NCI-H748 (cell line): ENCODE data around the gene TRIM50.
"Not testable (repeated sequence)": the region's sequence is repeated elsewhere in the genome, so short reads cannot be mapped to it uniquely, and the experiment has no call there.

Experiments used
- DNase-seq: peaks from one replicate; lab custom pipeline; 2025; ENCODE audit not compliant: unreplicated experiment; lab: John Stamatoyannopoulos, UW

TRIM50 gene

DNA sequence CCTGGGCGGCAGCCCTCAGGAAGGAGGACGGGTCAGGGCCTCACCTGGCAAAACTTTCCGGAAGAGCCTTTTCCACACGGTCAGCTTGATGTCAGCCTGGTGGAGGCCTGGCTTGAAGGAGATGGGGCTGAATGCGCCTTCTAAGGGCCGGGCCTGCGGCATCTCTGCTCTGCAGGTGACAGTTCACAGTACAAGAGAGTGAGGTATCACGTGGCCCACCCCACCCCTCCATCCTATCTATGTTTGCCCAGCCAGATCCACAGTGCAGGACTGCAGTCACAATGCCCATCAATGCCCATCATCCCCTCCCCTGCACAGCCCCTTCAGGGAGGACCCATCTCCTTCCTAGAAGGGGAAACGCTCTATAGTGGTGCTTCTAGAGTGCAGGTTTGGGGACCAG, 11.4 kb downstream of the TRIM50 start:
- DNase-seq: no peak

DNA sequence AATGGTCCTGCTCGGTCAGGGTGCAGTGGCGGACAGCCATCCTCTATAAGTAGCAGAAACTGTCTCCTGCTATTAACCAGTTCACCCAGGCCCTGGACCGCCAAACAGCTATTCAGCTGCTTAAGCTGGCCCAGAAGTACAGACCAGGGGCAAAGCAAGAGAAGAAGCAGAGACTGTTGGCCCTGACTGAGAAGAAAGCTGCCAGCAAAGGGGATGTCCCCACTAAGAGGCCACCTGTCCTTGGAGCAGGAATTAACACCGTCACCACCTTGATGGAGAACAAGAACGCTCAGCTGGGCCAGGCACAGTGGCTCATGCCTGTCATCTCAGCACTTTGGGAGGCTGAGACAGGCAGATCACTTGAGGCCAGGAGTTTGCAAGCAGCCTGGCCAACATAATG, 13.6 kb downstream of the TRIM50 start:
- no peak for DNase-seq

DNA sequence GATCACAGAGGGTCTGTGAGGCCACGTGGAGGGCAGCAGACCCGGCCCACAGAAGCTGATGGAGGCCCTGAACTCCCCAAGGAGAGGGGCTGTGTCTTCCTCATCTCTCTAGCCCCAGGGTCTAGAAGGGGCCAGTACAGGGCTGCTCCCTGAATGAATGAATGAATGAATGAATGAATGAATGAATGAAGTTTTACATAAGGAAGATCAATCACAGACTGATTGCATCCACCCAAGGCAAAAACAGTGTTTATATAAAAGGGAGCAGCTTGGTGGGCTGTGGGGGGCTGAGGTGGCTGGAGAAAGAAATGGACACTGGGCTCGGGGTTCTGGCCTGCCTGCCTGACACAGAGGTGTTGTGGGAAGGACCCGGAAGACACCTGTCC, 14.4 kb downstream of the TRIM50 start:
- no peak for DNase-seq

- DNase-seq: no peak
Observed at GRCh38 chr7:73312831-73313520, 14.9 kb downstream of the TRIM50 start.

GRCh38 chr7:73311421-73311820, 16.5 kb downstream of the TRIM50 start:
- DNase-seq: not testable (repeated sequence)

GRCh38 chr7:73308665-73309214, 19.1 kb downstream of the TRIM50 start, which contains the start of gene NSUN5:
Gene NSUN5 (minus strand): TSS chr7:73308826. CDS start chr7:73308790, 36 bp downstream.
- DNase-seq: peak; percentile 77

DNA sequence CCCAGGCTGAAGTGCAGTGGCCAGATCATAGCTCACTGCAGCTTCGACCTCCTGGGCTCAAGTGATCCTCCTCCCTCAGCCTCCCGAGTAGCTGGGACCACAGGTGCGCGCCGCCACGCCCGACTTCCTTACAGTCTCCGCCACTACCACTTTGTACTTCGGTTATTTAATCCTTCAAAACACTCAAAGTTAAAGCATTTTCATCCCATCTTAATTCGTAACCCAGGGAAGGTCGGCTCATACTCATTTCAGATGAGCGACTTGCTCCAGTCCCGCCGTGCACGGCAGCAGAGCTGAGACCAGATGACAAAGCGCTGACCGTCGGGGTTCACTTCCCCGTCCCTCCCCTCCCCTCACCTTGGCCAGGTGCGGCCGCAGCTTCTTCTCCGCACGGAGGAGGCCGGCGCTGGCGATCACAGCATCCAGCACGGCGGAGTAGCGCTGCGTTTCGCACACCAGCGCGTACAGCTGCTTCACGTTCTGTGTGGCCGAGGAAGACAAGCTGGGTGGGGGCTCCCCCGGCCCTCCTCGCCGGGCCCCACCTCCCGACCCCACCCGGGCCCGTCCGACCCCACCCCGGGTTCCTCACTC, 19.7 kb downstream of the TRIM50 start:
- DNase-seq: peak; percentile 39

DNA sequence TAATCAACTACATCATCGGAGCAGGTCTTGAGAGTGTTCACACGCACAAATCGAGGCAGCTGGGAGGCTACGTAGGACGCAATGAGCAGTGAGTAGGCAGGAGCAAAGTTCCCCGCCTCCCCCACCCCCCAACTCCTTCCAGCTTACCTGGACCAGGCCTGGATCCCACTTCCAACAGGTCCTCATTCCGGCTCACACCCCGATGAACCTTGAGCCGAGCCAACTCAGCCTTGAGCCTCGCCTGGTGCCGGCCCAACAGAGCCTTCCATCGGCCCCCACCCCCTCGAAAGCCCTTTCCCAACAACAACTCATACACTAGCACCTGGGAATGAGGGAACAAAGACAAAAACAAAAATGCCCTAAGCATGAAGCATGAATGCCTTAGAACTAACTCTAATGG, 20.4 kb downstream of the TRIM50 start:
- no peak for DNase-seq

DNA sequence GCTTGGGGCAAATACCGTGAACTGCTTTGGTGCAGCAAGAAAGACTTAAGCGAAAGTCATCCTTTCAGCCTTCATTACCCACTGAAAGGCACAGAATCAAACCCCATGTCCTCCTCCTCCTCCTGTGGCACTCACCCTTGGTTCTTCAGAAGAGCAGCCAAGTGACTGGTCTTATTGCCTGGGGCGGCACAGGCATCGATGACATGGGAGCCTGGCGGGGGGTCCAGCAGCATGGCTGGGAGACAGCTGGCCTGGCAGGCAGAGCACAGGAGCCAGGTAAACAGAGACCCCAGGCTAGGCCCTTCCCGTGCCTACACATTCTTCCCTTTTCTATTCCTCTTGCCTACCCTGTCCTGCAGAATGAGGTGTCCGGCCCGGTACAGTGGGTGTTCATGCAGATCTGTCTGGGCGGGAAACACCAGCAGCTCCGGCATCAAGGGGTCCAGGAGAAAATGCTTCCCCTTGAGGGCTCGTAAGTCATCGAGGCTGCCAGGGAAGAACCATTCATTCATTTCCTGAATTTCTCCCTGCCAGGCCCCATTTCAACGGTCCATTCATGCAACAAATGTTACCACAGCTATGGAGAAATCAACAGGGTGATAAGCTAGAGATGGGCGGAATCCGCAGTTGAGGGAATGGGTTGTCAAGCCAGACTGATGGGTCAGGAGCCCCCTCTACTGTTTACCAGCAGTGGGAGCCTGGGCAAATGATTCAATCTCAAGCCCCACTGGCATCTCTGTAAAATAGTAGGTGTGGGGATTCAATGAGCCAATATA, 23.1 kb downstream of the TRIM50 start:
- DNase-seq: not testable (repeated sequence)

DNA sequence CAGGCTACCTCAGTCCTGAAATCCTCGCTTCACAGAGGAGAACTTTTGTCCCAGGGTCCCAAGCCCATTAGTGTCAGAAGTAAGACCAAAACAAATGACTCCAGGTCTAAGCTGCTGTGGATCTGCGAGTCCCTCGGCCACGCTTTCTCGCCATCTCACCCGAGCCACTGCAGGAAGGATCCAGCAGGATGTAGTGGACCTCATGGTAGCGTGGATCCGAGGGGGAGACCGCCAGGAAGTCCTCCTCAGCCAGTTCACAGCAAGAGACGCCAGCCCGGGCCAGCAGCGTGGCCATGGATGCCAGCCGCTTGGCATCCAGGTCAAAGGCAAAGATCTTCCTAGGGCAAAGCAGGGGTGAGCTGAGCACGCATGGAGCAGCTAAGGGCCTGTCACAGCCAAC, 23.8 kb downstream of the TRIM50 start:
- no peak for DNase-seq

DNA sequence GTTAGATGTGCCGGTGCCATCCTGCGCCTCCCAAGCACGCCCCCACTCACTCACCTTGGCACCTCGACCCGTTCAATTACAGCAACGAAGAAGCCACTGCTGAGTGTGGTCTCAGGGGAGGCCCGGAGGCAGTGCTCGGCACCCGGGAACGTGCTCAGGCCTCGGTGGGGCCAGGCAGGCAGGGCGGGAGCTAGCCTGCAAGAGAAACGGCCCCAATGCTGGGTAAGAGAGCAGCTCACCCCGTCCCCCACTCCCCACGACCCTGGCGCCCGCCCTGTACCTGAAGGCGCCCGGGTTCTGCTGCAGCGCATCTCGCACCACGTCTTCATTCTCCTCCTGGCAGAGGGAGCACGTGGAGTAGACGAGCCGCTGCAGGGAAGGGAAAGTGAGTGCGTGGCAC, 24.3 kb downstream of the TRIM50 start:
- DNase-seq: no peak

DNA sequence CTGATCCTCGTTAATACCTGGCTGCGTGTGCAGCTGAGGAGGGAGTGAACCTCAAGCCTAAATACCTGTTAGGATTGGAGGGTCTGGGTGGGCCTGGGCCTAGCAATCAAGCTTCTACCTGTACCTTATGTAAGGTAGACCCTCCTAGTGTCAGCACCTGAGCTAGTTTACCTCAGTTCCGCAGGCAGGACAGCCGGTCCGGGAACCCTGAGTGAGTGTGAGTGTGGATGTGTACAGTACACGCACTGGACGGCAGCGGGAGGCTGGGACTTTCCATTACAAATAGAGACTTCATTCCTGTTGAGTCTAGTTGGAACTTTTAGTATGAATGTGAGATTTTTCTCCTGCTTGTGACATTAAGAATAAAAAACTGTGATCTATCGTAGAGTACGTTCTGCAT, 25.0 kb downstream of the TRIM50 start:
- DNase-seq: not testable (repeated sequence)

GRCh38 chr7:73301108-73301507, 26.8 kb downstream of the TRIM50 start:
- not testable (repeated sequence) for DNase-seq

- not testable (repeated sequence) for DNase-seq
Observed at GRCh38 chr7:73299812-73300211, 28.1 kb downstream of the TRIM50 start.

GRCh38 chr7:73297706-73298105, 30.2 kb downstream of the TRIM50 start:
- not testable (repeated sequence) for DNase-seq

DNA sequence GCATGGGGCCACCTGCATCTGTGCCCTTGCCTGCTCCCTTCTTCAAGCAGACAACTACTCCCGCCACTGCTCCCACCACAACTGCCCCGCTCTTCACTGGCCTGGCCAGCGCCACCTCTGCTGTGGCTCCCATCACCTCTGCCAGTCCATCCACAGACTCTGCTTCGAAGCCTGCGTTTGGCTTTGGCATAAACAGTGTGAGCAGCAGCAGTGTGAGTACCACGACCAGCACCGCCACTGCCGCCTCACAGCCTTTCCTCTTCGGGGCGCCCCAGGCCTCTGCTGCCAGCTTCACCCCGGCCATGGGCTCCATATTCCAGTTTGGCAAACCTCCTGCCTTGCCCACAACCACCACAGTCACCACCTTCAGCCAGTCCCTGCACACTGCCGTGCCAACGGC, 30.6 kb downstream of the TRIM50 start:
- not testable (repeated sequence) for DNase-seq

DNA sequence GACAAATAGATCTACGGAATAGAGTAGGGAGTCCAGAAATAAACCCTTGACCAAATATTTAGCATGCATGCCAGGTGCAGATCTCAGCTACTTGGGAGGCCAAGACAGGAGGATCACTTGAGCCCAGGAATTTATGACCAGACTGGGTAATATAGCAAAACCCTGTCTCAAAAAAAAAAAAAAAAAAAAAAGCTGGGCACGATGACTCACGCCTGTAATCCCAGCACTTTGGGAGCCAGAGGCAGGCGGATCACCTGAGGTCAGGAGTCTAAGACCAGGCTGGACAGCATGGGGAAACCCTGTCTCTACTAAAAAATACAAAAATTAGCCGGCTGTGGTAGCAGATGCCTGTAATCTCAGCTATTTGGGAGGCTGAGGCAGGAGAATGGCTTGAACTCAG, 50.7 kb downstream of the TRIM50 start:
- DNase-seq: not testable (repeated sequence)

DNA sequence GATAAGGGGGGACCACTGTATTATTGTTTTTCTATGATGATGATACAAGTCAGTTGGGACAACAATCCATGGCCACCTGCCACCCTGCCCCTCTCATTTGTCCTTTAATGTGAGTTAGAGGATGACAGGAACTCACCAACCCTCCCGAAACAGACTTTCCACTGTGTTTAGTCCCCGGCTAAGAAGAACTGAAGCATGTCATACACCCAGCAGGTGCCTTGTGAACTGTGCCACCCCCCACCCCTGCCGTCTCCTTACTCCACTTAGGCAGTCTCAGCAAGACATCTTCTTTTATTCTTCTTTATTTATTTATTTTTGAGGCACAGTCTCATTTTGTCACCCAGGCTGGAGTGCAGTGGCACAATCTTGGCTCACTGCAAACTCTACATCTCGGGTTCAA, 60.1 kb downstream of the TRIM50 start:
- not testable (repeated sequence) for DNase-seq

DNA sequence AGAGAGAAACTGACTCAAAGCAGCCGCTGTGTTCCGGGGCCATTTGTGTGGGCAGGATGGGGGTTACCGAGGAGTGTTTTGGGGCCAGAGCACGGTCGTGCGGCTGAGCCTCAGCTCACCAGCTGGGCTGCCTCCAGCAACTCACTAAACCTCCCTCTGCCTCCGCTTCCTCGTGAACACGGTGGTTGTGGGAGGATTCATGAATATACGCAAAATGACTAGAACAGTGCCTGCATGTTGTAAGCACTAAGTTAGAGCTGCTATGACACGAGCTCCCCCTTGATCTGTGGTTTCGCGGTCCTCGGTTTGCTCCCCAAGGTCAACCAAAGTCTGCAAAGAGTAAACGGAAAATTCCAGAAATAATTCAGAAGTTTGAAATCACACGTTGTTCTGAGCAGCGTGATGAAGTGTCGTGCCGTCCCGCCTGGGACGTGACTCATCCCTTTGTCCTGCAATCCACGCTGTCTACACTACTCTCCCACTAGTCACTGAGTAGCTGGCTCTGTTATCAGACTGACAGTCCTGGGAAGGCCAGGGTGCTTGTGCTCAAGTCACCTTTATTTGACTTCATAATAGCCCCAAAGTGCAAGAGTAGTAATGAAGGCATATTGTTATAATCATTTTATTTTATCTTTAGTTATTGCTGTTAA, 61.0 kb downstream of the TRIM50 start:
- not testable (repeated sequence) for DNase-seq
